HG03457 (cell line): Measurements from ENCODE around the gene ARPIN.
A peak's percentile ranks its signal among the peaks of the same experiment; 100 is the strongest.
"Not testable (repeated sequence)": the region's sequence is repeated elsewhere in the genome, so short reads cannot be mapped to it uniquely, and the experiment has no call there.

ENCODE experiments used
- ATAC-seq: cut with Tn5 transposase; IDR thresholded peaks from one replicate; pipeline ENCODE4 v1.9.1; 2021; ENCODE audit warnings: moderate number of reproducible peaks; ENCODE audit not compliant: unreplicated experiment

Gene ARPIN

GRCh38 chr15:89878323-89878722 is 34.4 kb downstream of the ARPIN start:
- no peak for ATAC-seq

GRCh38 chr15:89877083-89877425 is 35.7 kb downstream of the ARPIN start:
- no peak for ATAC-seq

- no peak for ATAC-seq
Measured at GRCh38 chr15:89876396-89877082, 36.2 kb downstream of the ARPIN start.

GRCh38 chr15:89875741-89876140 is 37.0 kb downstream of the ARPIN start:
- no peak for ATAC-seq

- ATAC-seq = peak; percentile 81
Measured at GRCh38 chr15:89874926-89875564, 37.7 kb downstream of the ARPIN start.

GRCh38 chr15:89870688-89871288 is 42.0 kb downstream of the ARPIN start:
- no peak for ATAC-seq

GRCh38 chr15:89870006-89870405 is 42.7 kb downstream of the ARPIN start:
- no peak for ATAC-seq

- not testable (repeated sequence) for ATAC-seq
Measured at GRCh38 chr15:89869490-89869889, 43.3 kb downstream of the ARPIN start.

- no peak for ATAC-seq
Measured at GRCh38 chr15:89864958-89865739, 47.6 kb downstream of the ARPIN start.

GRCh38 chr15:89863918-89864317 is 48.8 kb downstream of the ARPIN start:
- ATAC-seq = no peak

GRCh38 chr15:89860891-89861290 is 51.9 kb downstream of the ARPIN start:
- no peak for ATAC-seq

GRCh38 chr15:89860431-89860830 is 52.3 kb downstream of the ARPIN start:
- no peak for ATAC-seq

GRCh38 chr15:89858661-89859458 is 53.9 kb downstream of the ARPIN start:
- no peak for ATAC-seq

GRCh38 chr15:89857673-89858072 is 55.1 kb downstream of the ARPIN start:
- no peak for ATAC-seq

GRCh38 chr15:89855948-89856347 is 56.8 kb downstream of the ARPIN start:
- no peak for ATAC-seq

GRCh38 chr15:89854863-89855262 is 57.9 kb downstream of the ARPIN start:
- ATAC-seq = not testable (repeated sequence)

- no peak for ATAC-seq
Measured at GRCh38 chr15:89852342-89852995, 60.3 kb downstream of the ARPIN start.

GRCh38 chr15:89851673-89852341 is 60.9 kb downstream of the ARPIN start:
- no peak for ATAC-seq

GRCh38 chr15:89848970-89849292 is 63.8 kb downstream of the ARPIN start:
- no peak for ATAC-seq

GRCh38 chr15:89847101-89847500 is 65.7 kb downstream of the ARPIN start:
- no peak for ATAC-seq
